OCI-LY7 (cell line): ENCODE measurements around the gene ACYP2. TPM values are rescaled to one million over a fixed set of nuclear protein-coding genes. Genes with fewer than 3 reads are reported as not detected.

ENCODE experiments used
- BruUV-seq: library from RNA; stranded (reverse); fragments of 400-500 nt; replicated peaks from 2 replicates; lab custom pipeline; 2021; lab: Mats Ljungman, UMichigan
- CTCF ChIA-PET: fragments of 300-600 bp; sonication (Branson Sonifier 250); formaldehyde crosslinking; loops from one replicate; lab custom pipeline; 2022; ENCODE audit warnings: antibody characterized with exemption; ENCODE audit not compliant: unreplicated experiment; lab: Charles Lee
- POLR2A ChIA-PET: fragments of 300-600 bp; sonication (Branson Sonifier 250); formaldehyde crosslinking; loops from one replicate; lab custom pipeline; 2022; ENCODE audit warnings: antibody characterized with exemption; lab: Charles Lee
- DNase-seq: peaks from one replicate; pipeline ENCODE4 v3.0.0-alpha.2; 2015; ENCODE audit warnings: low spot score
- H2AFZ ChIP-seq: fragments of 200-600 bp; sonication (generic), shearing (Covaris generic); 2 replicates; pipeline ENCODE4 v1.6.1; 2014; ENCODE audit warnings: mild to moderate bottlenecking, antibody characterized with exemption, low read length, moderate library complexity
- H3K27ac ChIP-seq: fragments of 200-600 bp; sonication (generic); 2 replicates; pipeline ENCODE4 v1.5.1; 2014; ENCODE audit warnings: mixed run types, low read depth, mild to moderate bottlenecking, moderate library complexity, low read length, inconsistent platforms; ENCODE audit not compliant: poor library complexity, severe bottlenecking
- H3K36me3 ChIP-seq: fragments of 200-600 bp; sonication (generic); 2 replicates; pipeline ENCODE4 v1.6.1; 2014; ENCODE audit warnings: mild to moderate bottlenecking, antibody characterized with exemption, low read length, moderate library complexity, mixed read lengths; ENCODE audit not compliant: insufficient read depth
- H3K4me1 ChIP-seq: fragments of 200-600 bp; sonication (generic); 2 replicates; pipeline ENCODE4 v1.5.1; 2014; ENCODE audit warnings: mild to moderate bottlenecking, low read length; ENCODE audit not compliant: insufficient read depth, poor library complexity, severe bottlenecking
- H3K4me2 ChIP-seq: fragments of 200-600 bp; sonication (generic); 2 replicates; pipeline ENCODE4 v1.6.1; 2014; ENCODE audit warnings: mild to moderate bottlenecking, low read length
- H3K4me3 ChIP-seq: fragments of 200-600 bp; sonication (generic); 2 replicates; pipeline ENCODE4 v1.5.1; 2014; ENCODE audit warnings: mild to moderate bottlenecking, low read depth, low read length; ENCODE audit not compliant: poor library complexity, severe bottlenecking
- H3K79me2 ChIP-seq: fragments of 200-600 bp; sonication (generic); 2 replicates; pipeline ENCODE4 v1.6.1; 2016; ENCODE audit warnings: low read depth, mild to moderate bottlenecking, low read length, moderate library complexity, mixed read lengths; ENCODE audit not compliant: insufficient read depth
- H3K9me2 ChIP-seq: fragments of 200-600 bp; sonication (generic); 2 replicates; pipeline ENCODE4 v1.6.1; 2016; ENCODE audit warnings: mild to moderate bottlenecking, low read length, mixed read lengths; ENCODE audit not compliant: insufficient read depth
- H3K9me3 ChIP-seq: fragments of 200-600 bp; sonication (generic); 2 replicates; pipeline ENCODE4 v1.6.1; 2014; ENCODE audit warnings: mild to moderate bottlenecking, mixed run types, low read length, mixed read lengths
- H4K20me1 ChIP-seq: fragments of 200-600 bp; sonication (generic); 2 replicates; pipeline ENCODE4 v1.6.1; 2014; ENCODE audit warnings: mild to moderate bottlenecking, antibody characterized with exemption, low read length, moderate library complexity, mixed read lengths; ENCODE audit not compliant: insufficient read depth
- CTCF ChIP-seq: fragments of 200-600 bp; sonication (generic); conservative IDR thresholded peaks from 2 replicates; pipeline ENCODE4 v1.5.1; 2014; ENCODE audit warnings: mild to moderate bottlenecking, antibody characterized with exemption, low read length, moderate library complexity, mixed read lengths
- EZH2phosphoT487 ChIP-seq: fragments of 200-600 bp; sonication (generic); IDR thresholded peaks from 2 replicates; pipeline ENCODE4 v1.6.1; 2018; ENCODE audit warnings: low read depth, borderline replicate concordance, mild to moderate bottlenecking, mixed run types, antibody characterized with exemption, low read length, moderate library complexity, mixed read lengths
- intact Hi-C: fragments of 100-400 bp; cut with micrococcal nuclease; formaldehyde crosslinking; loops from one replicate; pipeline ENCODE4 v1.10.0; 2022; ENCODE audit not compliant: unreplicated experiment
- total RNA-seq, 2 experiments: library from RNA; depleted of rRNA in 1 of 2; stranded (reverse); fragments of >200 nt in 1 of 2; shearing (Covaris generic) in 1 of 2; gene quantifications; 2 replicates each; pipeline ENCODE4 v1.2.3, GENCODE V29; 2014 to 2022

ACYP2 gene
- total RNA-seq, 2 experiments from 2014 or later, result 18.7 to 20.6 TPM

DNA sequence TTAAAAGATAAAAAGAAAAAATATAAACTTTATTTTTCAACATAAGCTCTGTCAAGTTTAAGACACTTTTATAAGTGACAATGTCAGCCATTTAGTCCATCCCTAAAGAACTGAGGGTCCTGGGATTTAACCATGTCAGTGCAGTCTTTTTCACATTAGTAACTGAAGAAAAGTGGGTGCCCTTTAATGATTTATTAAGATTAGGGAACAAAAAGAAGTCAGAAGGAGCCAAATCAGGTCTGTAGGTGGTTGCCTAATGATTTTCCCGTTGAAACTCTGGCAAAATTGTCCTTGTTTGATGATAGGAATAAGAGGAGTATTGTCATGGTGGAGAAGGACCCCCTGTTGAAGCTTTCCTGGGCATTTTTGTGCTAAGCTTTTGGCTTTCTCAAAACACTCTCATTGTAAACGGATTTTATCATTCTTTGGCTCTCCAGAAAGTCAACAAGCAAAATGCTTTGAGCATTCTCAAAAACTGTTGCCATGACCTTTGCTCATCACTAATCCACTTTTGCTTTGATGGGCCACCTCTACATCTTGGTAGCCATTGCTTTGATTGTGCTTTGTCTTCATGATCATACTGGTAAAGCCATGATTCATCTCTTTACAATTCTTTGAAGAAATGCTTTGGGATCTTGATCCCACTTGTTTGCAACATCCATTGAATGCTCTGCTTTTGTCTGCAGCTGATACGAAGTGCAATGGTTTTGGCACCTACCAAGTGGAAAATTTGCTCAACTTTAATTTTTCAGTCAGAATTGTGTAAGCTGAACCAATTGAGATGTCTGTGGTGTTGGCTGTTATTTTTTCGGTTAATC is 118.6 kb downstream of the ACYP2 start:
- CTCF ChIA-PET, result no interaction called here
- TF ChIP-seq EZH2phosphoT487 (no peak), CTCF (no peak)

DNA sequence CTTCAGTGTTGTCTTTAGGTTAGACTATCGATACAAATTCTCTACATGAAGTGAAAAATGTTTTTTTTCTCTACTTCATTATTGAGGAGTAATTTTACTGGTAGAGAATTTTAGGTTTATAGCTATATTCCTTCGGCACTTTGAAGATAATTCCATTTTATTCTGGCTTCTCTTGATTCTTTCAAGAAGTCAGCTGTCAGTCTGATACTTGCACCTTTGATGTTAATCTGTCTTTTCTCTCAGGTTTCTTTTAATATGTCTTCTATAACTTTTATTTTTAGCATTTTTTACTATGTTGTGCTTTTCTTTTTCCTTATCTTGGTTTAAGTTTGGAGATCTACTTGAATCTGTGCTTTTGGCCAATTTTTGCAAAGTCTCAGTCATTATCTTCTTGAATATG is 122.0 kb downstream of the ACYP2 start:
- Histone ChIP-seq H3K36me3 (no peaks in the 10 kb centered on the region), H3K4me2 (no peak overlapping the region), H3K27ac (no peak overlapping the region), H3K9me3 (no peaks in the 10 kb centered on the region), H3K79me2 (no peaks in the 10 kb centered on the region), H3K4me1 (no peaks in the 10 kb centered on the region), H4K20me1 (no peaks in the 10 kb centered on the region), H3K4me3 (no peak overlapping the region), H2AFZ (no peak overlapping the region), H3K9me2 (no peaks in the 10 kb centered on the region)
- no TSS peak for BruUV-seq
- no peak for DNase-seq
- intact Hi-C loops, result no loop called here
- ChIA-PET POLR2A (interaction anchor here (1.1 kb wide), 1 partner anchor 14 kb away, joined by 3 read pairs; no protein-coding TSS in a partner anchor), CTCF (interaction anchor here (1.2 kb wide), 1 partner anchor 46 kb away, joined by 3 read pairs; no protein-coding TSS in a partner anchor)
- no peak for TF ChIP-seq CTCF
- TF ChIP-seq EZH2phosphoT487, result no peak

More for the DNA sequence above, 118.6 kb downstream of the ACYP2 start:
- intact Hi-C loops, result no loop called here
- no peaks in the 10 kb centered on the region for H3K9me3 ChIP-seq
- no peak overlapping the region for H3K4me3 ChIP-seq
- no peak for DNase-seq
- no TSS peak for BruUV-seq
- H3K79me2 ChIP-seq, result no peaks in the 10 kb centered on the region
- no peak overlapping the region for H3K4me2 ChIP-seq
- H4K20me1 ChIP-seq, result no peaks in the 10 kb centered on the region
- H3K27ac ChIP-seq, result no peak overlapping the region
- POLR2A ChIA-PET, result interaction anchor here (0.6 to 0.9 kb wide), 3 partner anchors 31 to 70 kb away, joined by 3 to 4 read pairs (median 4); no protein-coding TSS in a partner anchor
- H3K4me1 ChIP-seq, result no peaks in the 10 kb centered on the region
- H2AFZ ChIP-seq, result no peak overlapping the region
- H3K9me2 ChIP-seq, result no peaks in the 10 kb centered on the region
- no peaks in the 10 kb centered on the region for H3K36me3 ChIP-seq

- intact Hi-C loops, result no loop called here
- Histone ChIP-seq H3K4me1 (no peaks in the 10 kb centered on the region), H3K9me3 (no peaks in the 10 kb centered on the region), H3K4me3 (no peak overlapping the region), H3K79me2 (no peaks in the 10 kb centered on the region), H3K9me2 (no peaks in the 10 kb centered on the region), H3K4me2 (no peak overlapping the region), H3K27ac (no peak overlapping the region), H4K20me1 (no peaks in the 10 kb centered on the region), H2AFZ (no peak overlapping the region), H3K36me3 (no peaks in the 10 kb centered on the region)
- ChIA-PET POLR2A (interaction anchor here (0.8 to 1.9 kb wide), 4 partner anchors 9 to 13 kb away, joined by 3 to 4 read pairs (median 4); no protein-coding TSS in a partner anchor), CTCF (no interaction called here)
- no TSS peak for BruUV-seq
- DNase-seq, result no peak
- TF ChIP-seq EZH2phosphoT487, result no peak
- no peak for TF ChIP-seq CTCF
Observed at GRCh38 chr2:54239427-54239826, 124.0 kb downstream of the ACYP2 start.
